Measurements from ENCODE around the gene C2orf69. TPM values are rescaled to one million over a fixed set of nuclear protein-coding genes. Genes with fewer than 3 reads are reported as not detected.

C2orf69 gene
- total and polyA plus RNA-seq, 2 experiments from 2014 or later = 6.8 to 10.5 TPM

GRCh38 chr2:199868431-199869226 lies 42.5 kb upstream of the C2orf69 start:
- H3K4me1 ChIP-seq (ENCODE audit: insufficient read depth) = no peaks in the 10 kb centered on the region
- H2AFZ ChIP-seq = no peak overlapping the region
- 58% methylated on average over 5 of the region's 5 CpGs for WGBS (ENCODE audit: low lambda C conversion rate, missing lambda C conversion rate)
- DNase-seq (ENCODE audit: low spot score) = no peak
- H3K36me3 ChIP-seq (replicated peaks; ENCODE audit: insufficient read depth, low read depth) = no peaks in the 10 kb centered on the region
- H3K79me2 ChIP-seq = no peaks in the 10 kb centered on the region
- no peak overlapping the region for H3K4me2 ChIP-seq
- no peak overlapping the region for H3K27ac ChIP-seq
- no peaks in the 10 kb centered on the region for H4K20me1 ChIP-seq (ENCODE audit: insufficient read depth, poor library complexity, severe bottlenecking)
- no peaks in the 10 kb centered on the region for H3K9me3 ChIP-seq (ENCODE audit: low read depth)
- no peaks in the 10 kb centered on the region for H3K9me2 ChIP-seq (replicated peaks; ENCODE audit: insufficient read depth)
- no peaks in the 10 kb centered on the region for H3K27me3 ChIP-seq
- TF ChIP-seq EZH2 (IDR thresholded peaks at IDR 0.05; ENCODE audit: borderline replicate concordance) (no peak), EZH2phosphoT487 (IDR thresholded peaks at IDR 0.05; ENCODE audit: low read depth, severe bottlenecking, unreplicated experiment) (no peak)
- TF ChIP-seq, protein P1, sequence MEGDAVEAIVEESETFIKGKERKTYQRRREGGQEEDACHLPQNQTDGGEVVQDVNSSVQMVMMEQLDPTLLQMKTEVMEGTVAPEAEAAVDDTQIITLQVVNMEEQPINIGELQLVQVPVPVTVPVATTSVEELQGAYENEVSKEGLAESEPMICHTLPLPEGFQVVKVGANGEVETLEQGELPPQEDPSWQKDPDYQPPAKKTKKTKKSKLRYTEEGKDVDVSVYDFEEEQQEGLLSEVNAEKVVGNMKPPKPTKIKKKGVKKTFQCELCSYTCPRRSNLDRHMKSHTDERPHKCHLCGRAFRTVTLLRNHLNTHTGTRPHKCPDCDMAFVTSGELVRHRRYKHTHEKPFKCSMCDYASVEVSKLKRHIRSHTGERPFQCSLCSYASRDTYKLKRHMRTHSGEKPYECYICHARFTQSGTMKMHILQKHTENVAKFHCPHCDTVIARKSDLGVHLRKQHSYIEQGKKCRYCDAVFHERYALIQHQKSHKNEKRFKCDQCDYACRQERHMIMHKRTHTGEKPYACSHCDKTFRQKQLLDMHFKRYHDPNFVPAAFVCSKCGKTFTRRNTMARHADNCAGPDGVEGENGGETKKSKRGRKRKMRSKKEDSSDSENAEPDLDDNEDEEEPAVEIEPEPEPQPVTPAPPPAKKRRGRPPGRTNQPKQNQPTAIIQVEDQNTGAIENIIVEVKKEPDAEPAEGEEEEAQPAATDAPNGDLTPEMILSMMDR (IDR thresholded peaks at IDR 0.05; ENCODE audit: poor library complexity) = no peak
- no peak overlapping the region for H3K4me3 ChIP-seq

DNA sequence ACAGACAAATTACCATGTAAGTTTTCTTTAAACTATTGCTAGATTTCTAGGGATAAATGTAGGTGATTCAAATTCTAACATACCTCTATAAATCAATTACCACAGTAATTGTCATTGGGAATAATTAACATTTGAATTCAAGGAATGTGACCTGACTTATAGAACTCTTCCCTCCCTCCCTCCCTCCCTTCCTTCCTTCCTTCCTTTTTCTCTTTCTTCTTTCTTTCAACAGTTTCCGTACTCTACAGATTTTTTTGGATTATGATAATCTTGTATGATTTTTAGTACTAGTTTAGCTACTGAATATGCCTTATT lies 41.9 kb upstream of the C2orf69 start:
- DNase-seq (ENCODE audit: low spot score) = no peak
- Histone ChIP-seq H3K79me2 (no peaks in the 10 kb centered on the region), H3K4me1 (ENCODE audit: insufficient read depth) (no peaks in the 10 kb centered on the region), H3K27me3 (no peaks in the 10 kb centered on the region), H3K4me3 (no peak overlapping the region), H3K4me2 (no peak overlapping the region), H3K36me3 (replicated peaks; ENCODE audit: insufficient read depth, low read depth) (no peaks in the 10 kb centered on the region), H3K9me3 (ENCODE audit: low read depth) (peaks cover under 1% of the 10 kb centered on the region), H3K9me2 (replicated peaks; ENCODE audit: insufficient read depth) (no peaks in the 10 kb centered on the region), H2AFZ (no peak overlapping the region), H3K27ac (no peak overlapping the region), H4K20me1 (ENCODE audit: insufficient read depth, poor library complexity, severe bottlenecking) (no peaks in the 10 kb centered on the region)
- TF ChIP-seq EZH2phosphoT487 (IDR thresholded peaks at IDR 0.05; ENCODE audit: low read depth, severe bottlenecking, unreplicated experiment) (no peak), EZH2 (IDR thresholded peaks at IDR 0.05; ENCODE audit: borderline replicate concordance) (no peak)
- TF ChIP-seq, protein P1 (IDR thresholded peaks at IDR 0.05; ENCODE audit: poor library complexity) = no peak
- 73% methylated on average over 1 of the region's 1 CpG for WGBS (ENCODE audit: low lambda C conversion rate, missing lambda C conversion rate)

DNA sequence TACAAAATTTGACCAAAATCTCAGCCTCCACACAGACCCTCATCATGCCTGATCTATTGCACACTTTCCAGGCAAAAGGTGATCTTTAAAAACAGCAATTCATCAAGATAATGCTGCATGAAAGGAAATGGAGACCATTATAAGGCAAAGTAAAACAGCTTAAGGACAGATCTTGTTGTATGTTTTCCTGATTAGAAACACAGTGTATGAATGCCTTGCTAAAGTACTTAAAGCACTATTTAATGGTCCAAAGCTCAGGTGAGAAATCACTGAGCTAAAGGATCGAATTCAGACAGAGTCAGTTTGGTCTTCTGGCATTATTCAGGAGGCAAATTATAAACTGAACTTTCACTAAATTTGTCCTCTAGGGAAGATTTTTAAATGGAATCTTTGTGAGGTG lies 41.4 kb upstream of the C2orf69 start:
- H3K27ac ChIP-seq = no peak overlapping the region
- H3K9me2 ChIP-seq (replicated peaks; ENCODE audit: insufficient read depth) = no peaks in the 10 kb centered on the region
- H3K36me3 ChIP-seq (replicated peaks; ENCODE audit: insufficient read depth, low read depth) = no peaks in the 10 kb centered on the region
- H3K27me3 ChIP-seq = no peaks in the 10 kb centered on the region
- H2AFZ ChIP-seq = no peak overlapping the region
- TF ChIP-seq, protein P1 (IDR thresholded peaks at IDR 0.05; ENCODE audit: poor library complexity) = no peak
- no peak for TF ChIP-seq EZH2 (IDR thresholded peaks at IDR 0.05; ENCODE audit: borderline replicate concordance)
- TF ChIP-seq EZH2phosphoT487 (IDR thresholded peaks at IDR 0.05; ENCODE audit: low read depth, severe bottlenecking, unreplicated experiment) = no peak
- no peak overlapping the region for H3K4me3 ChIP-seq
- DNase-seq (ENCODE audit: low spot score) = no peak
- H3K4me2 ChIP-seq = no peak overlapping the region
- H4K20me1 ChIP-seq (ENCODE audit: insufficient read depth, poor library complexity, severe bottlenecking) = no peaks in the 10 kb centered on the region
- peaks cover 3% of the 10 kb centered on the region for H3K9me3 ChIP-seq (ENCODE audit: low read depth)
- WGBS (ENCODE audit: low lambda C conversion rate, missing lambda C conversion rate) = 50% methylated on average over 1 of the region's 1 CpG
- H3K79me2 ChIP-seq = no peaks in the 10 kb centered on the region
- H3K4me1 ChIP-seq (ENCODE audit: insufficient read depth) = no peaks in the 10 kb centered on the region
